HG02840 (cell line): Measurements from ENCODE around the gene THSD4.

Experiments
- ATAC-seq: cut with Tn5 transposase; IDR thresholded peaks from one replicate; pipeline ENCODE4 v1.9.1; 2021; ENCODE audit warnings: mild to moderate bottlenecking, moderate library complexity, moderate number of reproducible peaks; ENCODE audit not compliant: unreplicated experiment, low FRiP score

THSD4 gene

GRCh38 chr15:71823801-71824200 lies 708.5 kb downstream of the THSD4 start:
- no peak for ATAC-seq

- ATAC-seq, result no peak
These were observed 709.9 kb downstream of the THSD4 start for GRCh38 chr15:71825021-71825730.

GRCh38 chr15:71826196-71826595 lies 710.9 kb downstream of the THSD4 start:
- ATAC-seq, result no peak

- ATAC-seq, result no peak
These were observed 715.7 kb downstream of the THSD4 start for GRCh38 chr15:71830981-71831380.
